GM19099 (cell line): ENCODE data around the gene CDK9.

Source experiments
- POLR2A ChIP-seq: IDR thresholded peaks from 3 replicates; pipeline ENCODE4 v1.6.1; 2011; ENCODE audit warnings: low read depth; ENCODE audit not compliant: insufficient read length; ENCODE audit errors: extremely low read depth

The CDK9 gene

DNA sequence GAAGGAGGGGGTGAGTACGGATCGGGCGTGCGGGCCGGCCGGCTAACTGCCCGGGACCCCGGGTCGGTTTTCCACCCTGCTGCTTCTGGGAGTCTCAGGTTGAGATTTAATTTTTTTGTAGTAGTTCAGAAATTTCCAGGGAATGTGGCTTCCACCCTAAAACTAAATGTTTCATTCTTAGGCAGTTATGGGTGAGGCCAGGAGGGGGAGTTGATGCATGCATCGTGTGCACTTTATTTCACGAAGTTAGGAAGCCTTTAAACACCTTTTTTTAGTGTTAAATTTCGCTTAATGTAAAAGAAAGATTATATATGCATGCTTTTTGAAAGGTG is 905 bp downstream of the CDK9 start:
- no peak for TF ChIP-seq POLR2A

DNA sequence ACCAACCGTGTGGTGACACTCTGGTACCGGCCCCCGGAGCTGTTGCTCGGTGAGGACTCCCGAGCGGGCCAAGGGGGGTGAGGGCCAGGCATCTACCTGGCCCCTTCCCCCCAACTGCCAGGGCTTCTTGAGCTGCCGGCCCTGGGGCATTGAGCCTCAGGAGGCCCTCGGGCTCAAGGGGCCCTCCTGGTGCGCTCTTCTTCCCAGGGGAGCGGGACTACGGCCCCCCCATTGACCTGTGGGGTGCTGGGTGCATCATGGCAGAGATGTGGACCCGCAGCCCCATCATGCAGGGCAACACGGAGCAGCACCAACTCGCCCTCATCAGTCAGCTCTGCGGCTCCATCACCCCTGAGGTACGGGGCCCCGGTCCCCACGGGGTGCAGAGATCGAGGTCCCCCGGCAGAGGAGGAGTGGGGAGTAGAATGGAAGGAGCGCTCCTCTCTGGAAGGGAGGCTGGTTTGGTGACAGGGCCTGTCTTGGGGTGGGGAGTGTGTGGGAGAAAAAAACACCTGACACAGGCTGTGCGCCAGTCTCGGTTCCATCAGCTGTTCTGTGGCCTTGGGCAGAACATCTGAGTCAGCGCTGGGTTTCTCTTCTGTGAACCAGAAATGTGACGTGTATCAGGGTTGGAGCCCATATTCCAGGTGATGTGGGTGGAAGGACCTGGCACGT is 2.6 kb downstream of the CDK9 start:
- no peak for TF ChIP-seq POLR2A

GRCh38 chr9:127789179-127789578 is 3.3 kb downstream of the CDK9 start:
- TF ChIP-seq POLR2A = no peak

- no peak for TF ChIP-seq POLR2A
Measured at GRCh38 chr9:127790094-127790855, 4.4 kb downstream of the CDK9 start.

DNA sequence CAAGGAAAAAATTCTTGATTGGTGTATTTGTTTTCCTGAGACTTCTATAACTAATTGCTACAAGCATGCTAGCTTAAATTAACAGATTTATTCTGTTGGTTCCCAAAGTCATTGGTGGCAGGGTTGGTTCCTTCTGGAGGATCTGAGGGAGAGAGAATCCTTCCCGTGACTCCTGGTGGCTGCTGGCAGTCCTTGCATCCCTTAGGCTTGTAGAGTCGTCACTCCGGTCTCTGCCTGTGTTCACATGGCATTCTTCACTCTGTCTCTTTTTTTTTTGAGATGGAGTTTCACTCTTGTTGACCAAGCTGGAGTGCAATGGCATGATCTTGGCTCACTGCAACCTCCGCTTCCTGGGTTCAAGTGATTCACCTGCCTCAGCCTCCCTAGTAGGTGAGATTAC is 5.3 kb downstream of the CDK9 start:
- TF ChIP-seq POLR2A = no peak

- TF ChIP-seq POLR2A = no peak
Measured at GRCh38 chr9:127792417-127793031, 6.7 kb downstream of the CDK9 start.

DNA sequence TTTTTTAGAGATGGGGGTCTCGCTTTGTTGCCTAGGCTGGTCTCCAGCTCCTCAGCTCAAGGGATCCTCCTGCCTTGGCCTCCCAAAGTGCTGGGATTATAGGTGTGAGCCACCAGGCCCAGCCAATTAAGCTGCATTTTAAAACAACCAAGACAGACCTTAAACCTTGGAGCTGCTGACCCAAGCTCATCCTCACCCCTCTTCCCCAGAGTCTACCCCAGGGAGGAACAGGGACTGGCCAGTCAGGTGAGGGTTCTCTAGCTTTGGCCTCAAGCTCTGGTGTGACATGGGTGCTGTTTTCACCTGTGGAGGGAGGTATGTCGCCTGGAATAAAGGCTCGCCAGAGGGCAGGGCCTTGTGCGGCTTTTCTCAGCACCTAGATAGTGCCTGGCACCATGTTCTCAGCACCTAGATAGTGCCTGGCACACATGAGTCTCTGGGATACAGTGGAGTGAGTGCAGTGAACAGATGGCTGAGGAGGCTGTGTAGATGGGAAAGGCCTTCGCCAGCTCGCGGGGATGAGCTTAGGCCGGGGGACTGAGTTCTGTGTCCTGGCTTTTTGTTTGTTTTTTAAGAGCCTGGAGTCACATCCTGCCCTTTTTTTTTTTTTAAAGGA is 7.4 kb downstream of the CDK9 start:
- no peak for TF ChIP-seq POLR2A

DNA sequence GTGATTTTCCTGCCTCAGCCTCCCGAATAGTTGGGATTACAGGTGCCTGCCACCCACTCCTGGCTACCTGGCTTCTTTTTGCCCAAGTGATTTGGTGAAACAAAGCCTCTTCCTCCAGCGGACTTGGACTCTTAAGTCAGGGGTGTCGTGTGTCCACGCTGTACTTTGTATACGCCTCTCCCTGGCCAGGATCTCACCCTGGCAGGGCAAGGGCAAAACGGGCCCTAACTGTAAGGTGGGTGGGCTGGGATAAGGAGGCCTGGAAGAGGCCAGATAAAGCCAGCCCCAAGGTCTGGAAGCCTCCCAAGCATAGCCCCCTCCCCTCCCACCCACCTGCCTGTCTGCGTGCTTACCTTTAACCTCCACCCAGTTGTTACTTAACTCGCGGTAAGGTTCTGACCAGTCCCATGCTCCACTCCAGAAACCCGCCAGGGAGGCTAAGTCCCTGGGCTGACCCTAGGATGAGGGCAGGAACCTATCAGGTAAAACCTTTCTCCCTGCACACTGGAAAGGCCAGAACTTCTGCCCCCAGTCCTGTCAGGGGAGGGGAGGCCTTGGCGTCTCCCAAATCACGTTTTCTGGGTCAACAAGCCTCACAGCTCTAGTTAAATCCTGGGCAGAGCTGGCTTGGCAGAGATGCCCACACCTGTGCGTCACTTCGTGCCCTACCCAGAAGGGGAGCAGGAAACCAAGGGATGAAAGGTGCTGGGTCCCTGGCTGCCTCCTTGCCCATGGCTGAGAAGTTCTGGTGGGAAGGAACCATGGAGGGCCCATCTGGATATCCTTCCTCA is 8.4 kb downstream of the CDK9 start:
- peak; percentile 32 for TF ChIP-seq POLR2A

DNA sequence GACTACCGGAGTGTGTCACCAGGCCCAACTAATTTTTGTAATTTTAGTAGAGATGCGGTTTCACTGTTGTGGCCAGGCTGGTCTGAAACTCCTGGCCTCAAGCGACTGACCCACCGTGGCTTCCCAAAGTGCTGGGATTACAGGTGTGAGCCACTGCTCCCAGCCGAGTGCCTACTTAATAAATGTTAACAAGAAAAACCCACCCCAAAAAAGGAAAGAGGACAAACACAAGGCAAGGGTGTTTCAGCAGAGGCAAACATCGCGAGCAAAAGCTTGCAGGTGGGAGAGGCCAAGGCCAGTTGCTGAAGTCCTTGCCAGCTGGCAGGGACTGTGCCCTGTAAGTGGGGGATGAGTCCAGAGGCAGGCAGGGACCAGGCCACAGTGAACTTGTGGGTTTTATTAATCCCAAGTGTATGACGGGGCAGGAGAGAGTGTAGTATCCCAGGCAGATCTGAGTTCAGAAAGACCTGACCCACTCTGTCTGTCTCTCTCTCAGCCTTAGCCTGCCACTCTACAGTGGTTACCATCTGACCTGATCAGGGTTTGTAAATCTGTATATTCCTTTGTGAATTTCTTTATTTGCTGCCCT is 10.5 kb downstream of the CDK9 start:
- no peak for TF ChIP-seq POLR2A

- TF ChIP-seq POLR2A = no peak
Measured at GRCh38 chr9:127796852-127797370, 11.1 kb downstream of the CDK9 start.

GRCh38 chr9:127801955-127802575 is 16.2 kb downstream of the CDK9 start:
- TF ChIP-seq POLR2A = no peak

- peak; percentile 91 for TF ChIP-seq POLR2A
Measured at GRCh38 chr9:127802576-127803443, 17.0 kb downstream of the CDK9 start, which contains the start of gene FPGS. TSS of gene FPGS (plus strand) at chr9:127802882. CDS start at chr9:127802925, 43 bp downstream.
